Panc1 (cell line): Measurements from ENCODE around the gene LTB.
A peak's percentile ranks its signal among the peaks of the same experiment; 100 is the strongest.

Experiments
- CTCF ChIP-seq: fragments of 450-650 bp; IDR thresholded peaks from 2 replicates; pipeline ENCODE4 v1.5.1; 2017; ENCODE audit warnings: mild to moderate bottlenecking
- POLR2AphosphoS5 ChIP-seq: IDR thresholded peaks from 2 replicates; pipeline ENCODE4 v1.6.1; 2012; ENCODE audit warnings: mild to moderate bottlenecking, low read depth, low read length, moderate library complexity

- TF ChIP-seq CTCF = no peak
- TF ChIP-seq POLR2AphosphoS5 = peak; percentile 89
Measured at GRCh38 chr6:31619805-31620585, 37.8 kb upstream of the LTB start.
